Epithelial cell of esophagus (primary cell): Measurements from ENCODE around the gene MMP14.

ENCODE experiments used
- DNase-seq: peaks from one replicate; pipeline ENCODE4 v3.0.0; 2010; ENCODE audit warnings: low read depth
- H3K4me3 ChIP-seq: 2 replicates; pipeline ENCODE4 v1.5.1; 2011; ENCODE audit warnings: mild to moderate bottlenecking, low read length, control low read depth
- TF ChIP-seq, protein P1 (sequence below): IDR thresholded peaks from 2 replicates; pipeline ENCODE4 v1.5.1; 2011; ENCODE audit warnings: low read depth, mild to moderate bottlenecking, low read length, control low read depth, inconsistent platforms; ENCODE audit not compliant: insufficient read depth; ENCODE audit errors: missing control alignments

MMP14 gene

DNA sequence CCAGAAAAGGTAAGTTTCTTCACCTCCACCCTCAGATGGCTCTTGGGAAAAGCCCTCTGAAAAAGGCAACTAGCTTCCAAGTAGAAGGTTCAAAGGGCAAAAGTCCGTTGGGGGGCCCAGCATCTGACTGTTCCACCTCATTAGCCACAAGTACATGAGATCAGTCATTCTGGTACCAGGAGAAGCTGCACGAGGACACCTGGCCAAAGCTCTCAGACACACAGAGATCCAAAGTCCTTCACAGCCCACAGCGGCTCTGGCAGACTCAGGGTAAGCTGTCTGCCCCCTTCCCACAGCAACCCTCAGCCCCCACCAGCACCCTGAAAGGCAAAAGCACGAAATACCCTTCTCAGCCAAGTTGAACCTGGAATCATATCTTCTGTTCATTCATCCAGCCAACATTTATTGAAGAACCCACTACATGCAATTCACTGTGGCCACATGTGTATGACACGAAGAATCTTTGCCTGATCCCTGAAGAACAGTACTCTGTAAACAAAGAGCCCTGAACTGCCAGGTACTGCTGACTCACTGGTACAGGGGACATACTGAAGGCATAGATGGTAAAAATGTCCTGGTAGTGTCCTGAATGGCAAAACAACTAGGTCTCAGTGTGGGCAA lies 40.2 kb upstream of the MMP14 start:
- TF ChIP-seq, protein P1, sequence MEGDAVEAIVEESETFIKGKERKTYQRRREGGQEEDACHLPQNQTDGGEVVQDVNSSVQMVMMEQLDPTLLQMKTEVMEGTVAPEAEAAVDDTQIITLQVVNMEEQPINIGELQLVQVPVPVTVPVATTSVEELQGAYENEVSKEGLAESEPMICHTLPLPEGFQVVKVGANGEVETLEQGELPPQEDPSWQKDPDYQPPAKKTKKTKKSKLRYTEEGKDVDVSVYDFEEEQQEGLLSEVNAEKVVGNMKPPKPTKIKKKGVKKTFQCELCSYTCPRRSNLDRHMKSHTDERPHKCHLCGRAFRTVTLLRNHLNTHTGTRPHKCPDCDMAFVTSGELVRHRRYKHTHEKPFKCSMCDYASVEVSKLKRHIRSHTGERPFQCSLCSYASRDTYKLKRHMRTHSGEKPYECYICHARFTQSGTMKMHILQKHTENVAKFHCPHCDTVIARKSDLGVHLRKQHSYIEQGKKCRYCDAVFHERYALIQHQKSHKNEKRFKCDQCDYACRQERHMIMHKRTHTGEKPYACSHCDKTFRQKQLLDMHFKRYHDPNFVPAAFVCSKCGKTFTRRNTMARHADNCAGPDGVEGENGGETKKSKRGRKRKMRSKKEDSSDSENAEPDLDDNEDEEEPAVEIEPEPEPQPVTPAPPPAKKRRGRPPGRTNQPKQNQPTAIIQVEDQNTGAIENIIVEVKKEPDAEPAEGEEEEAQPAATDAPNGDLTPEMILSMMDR = no peak
- H3K4me3 ChIP-seq = no peak overlapping the region
- peak; percentile 30 for DNase-seq

DNA sequence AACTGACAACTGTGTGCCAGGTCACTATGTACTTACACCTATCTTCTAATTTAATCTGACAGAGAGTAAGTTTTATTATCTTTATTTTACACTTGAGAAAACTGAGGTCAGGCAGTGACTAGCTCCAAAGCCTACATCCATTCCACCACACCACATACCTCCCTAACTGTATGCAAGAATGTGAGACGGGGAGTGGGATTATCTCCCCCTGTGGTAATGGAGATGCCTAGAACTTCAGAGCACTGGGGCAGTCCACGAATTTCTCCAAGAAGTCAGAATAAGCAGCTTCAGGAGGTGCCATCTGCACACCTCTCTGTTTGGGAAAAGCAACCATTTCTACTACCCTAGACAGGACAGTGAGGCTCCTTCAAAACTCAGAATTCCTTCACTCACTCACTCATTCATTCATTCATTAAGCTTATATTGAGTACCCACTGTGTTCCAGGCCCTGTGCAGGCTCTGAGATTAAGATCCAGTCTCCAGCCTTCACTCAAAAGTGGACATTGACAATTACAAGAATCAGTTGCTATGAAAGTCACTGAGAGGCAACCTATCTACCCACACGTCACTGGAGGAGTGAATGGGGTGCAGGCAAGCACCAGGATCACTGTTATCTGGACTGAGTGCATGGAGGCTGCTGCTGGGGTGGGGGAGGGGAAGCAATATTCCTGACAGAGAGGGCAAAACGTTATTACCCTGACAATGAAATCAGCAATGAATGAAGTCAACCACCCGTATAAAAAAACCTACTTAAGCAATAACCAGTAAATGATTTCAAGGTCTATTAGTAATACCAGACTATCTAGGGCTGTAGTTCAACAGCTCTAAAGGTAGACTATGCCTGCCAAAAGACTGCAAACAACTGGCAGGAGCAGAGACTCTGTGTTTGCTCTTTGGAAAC lies 39.1 kb upstream of the MMP14 start:
- TF ChIP-seq, protein P1 = no peak
- DNase-seq = no peak
- H3K4me3 ChIP-seq = no peak overlapping the region

DNA sequence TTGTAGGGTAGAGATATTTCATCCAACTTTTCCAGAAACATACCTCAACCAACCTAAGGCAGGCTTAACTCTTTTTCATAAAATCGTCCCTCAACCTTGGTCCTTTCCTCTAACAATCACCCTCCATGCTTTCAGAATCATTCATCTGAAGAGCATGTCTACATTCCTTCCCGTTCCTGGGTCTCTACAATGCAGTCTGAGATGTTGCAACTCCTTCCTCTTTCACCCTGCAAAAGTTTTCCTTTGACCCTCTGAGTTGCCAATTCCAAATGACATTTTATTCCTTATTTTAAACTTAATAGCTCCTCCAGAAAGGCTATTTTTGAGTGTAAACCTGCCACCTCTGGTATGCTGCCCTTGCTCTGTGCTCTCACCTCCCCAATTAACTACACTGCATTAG lies 37.9 kb upstream of the MMP14 start:
- TF ChIP-seq, protein P1 = no peak
- no peak for DNase-seq
- no peak overlapping the region for H3K4me3 ChIP-seq

DNA sequence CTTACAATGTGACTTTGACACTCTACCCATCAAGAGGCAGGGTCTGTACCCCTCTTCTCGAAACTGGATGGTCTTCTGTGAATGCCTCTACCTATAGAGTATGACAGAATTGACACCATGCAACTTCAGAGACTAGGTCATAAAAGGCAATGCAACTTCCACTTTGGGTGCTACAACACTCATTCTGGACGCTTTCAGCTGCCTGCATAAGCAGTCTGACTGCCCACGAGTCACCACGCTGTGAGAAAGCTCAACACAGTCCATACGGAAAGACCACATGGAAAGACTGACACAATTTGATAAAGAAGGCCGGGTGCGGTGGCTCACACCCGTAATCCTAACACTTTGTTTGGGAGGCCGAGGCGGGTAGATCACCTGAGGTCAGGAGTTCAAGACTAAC lies 36.0 kb upstream of the MMP14 start:
- DNase-seq = no peak
- H3K4me3 ChIP-seq = no peak overlapping the region
- TF ChIP-seq, protein P1 = no peak

DNA sequence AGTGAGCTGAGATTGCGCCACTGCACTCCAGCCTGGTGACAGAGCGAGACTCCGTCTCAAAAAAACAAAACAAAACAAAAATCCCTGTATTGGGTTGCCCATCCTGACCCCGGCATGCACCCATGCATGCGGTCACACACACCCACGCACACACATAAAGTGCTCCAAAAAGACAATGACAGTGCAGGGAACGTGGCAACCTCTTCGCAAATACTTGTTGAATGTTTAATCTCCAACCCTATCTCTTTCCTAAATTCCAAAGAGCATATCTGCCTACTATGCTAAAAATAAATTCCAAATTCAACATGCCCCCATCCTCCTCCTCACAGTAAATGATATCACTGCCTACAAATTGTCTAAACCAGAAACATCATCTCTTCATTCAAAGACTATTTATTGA lies 34.7 kb upstream of the MMP14 start:
- H3K4me3 ChIP-seq = no peak overlapping the region
- DNase-seq = no peak
- TF ChIP-seq, protein P1 = no peak

DNA sequence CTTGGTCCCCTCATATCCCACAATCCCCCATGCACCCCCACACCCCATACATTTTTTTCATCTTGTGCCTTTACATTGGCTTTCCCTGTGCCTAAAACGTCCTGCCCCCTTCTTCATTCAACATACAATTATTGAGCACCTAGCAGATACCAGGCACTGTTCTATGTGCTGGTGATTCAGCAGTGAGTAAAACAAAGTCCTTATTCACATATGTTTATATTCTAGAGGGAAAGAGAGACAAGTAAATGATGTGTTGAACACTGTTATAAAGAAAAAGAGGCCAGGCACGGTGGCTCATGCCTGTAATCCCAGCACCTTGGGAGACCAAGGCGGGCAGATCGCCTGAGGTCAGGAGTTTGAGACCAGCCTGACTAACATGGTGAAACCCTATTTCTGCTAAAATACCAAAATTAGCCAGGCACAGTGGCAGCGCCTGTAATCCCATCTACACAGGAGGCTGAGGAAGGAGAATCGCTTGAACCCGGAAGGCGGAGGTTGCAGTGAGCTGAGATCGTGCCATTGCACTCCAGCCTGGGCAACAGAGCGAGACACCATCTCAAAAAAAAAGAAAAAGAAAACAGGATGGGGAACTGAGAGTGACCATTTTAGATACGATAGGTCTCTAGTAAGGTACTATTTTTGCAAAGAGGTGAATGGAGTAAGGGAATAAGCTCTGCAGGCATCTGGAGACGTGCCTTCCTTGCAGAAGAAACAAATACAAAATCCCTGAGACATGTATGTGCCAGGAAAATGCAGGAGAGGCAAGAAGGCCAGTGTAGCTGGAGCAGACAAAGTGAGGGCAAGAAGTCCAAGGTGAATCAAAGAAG lies 33.3 kb upstream of the MMP14 start:
- no peak overlapping the region for H3K4me3 ChIP-seq
- DNase-seq = no peak
- TF ChIP-seq, protein P1 = no peak
